ENCODE results near the gene ZNF362. TPM values are rescaled to one million over a fixed set of nuclear protein-coding genes. Genes with fewer than 3 reads are reported as not detected.
A peak's percentile ranks its signal among the peaks of the same experiment; 100 is the strongest.

Gene ZNF362
- total and polyA plus RNA-seq, 5 donors from 2014 or later = 12.2 to 21.7 (median 15.2) TPM

GRCh38 chr1:33349778-33350610, 93.7 kb downstream of the ZNF362 start:
- peaks cover 4% of the 10 kb centered on the region for H3K27me3 Mint-ChIP-seq
- no peaks in the 10 kb centered on the region for H3K9me3 Mint-ChIP-seq
- H3K4me1 ChIP-seq (ENCODE audit: control insufficient read depth, insufficient read depth, low read length, poor library complexity, severe bottlenecking) = peaks cover 39% of the 10 kb centered on the region
- peak overlapping the region; percentile 77 for H3K4me3 ChIP-seq (ENCODE audit: low read depth, low read length)
- H3K4me3 Mint-ChIP-seq = peak overlapping the region; percentile 89 to 96 (median 92)
- DNase-seq = peak; percentile 76 to 87 (median 76)
- peak; percentile 89 to 90 for ATAC-seq (ENCODE audit: low read depth in 2 of 2)
- no peaks in the 10 kb centered on the region for H3K27me3 ChIP-seq (ENCODE audit: control insufficient read depth, insufficient read depth, low read length)
- peaks cover 28 to 52% (median 39%) of the 10 kb centered on the region in 4 donors for H3K4me1 Mint-ChIP-seq
- peak overlapping the region; percentile 32 to 90 (median 87) for H3K27ac Mint-ChIP-seq
- peaks cover 9% of the 10 kb centered on the region for H3K36me3 Mint-ChIP-seq
- no peaks in the 10 kb centered on the region for H3K36me3 ChIP-seq (ENCODE audit: control insufficient read depth, insufficient read depth, low read length)
- H3K27ac ChIP-seq (ENCODE audit: insufficient read depth, low read length, poor library complexity, severe bottlenecking) = peak overlapping the region; percentile 67
- H3K9me3 ChIP-seq (ENCODE audit: control insufficient read depth in 2 of 2, low read length in 2 of 2) = no peaks in the 10 kb centered on the region

Other genes with a start within 250 kb of the ZNF362 start
- gene AK2, start 219.6 kb upstream of the ZNF362 start, total RNA-seq = 55.3 TPM
- 100 to 1,000 TPM; 111 to 122 (median 115) TPM for gene AK2, start 219.6 kb upstream of the ZNF362 start, polyA plus RNA-seq
- gene AZIN2, start 175.3 kb upstream of the ZNF362 start, total RNA-seq = 1.5 TPM
- gene AZIN2, start 175.3 kb upstream of the ZNF362 start, polyA plus RNA-seq = 1 to 10 TPM in 2 of 4 donors, under 1 TPM in 1, not detected in 1; 0.69 to 1.9 (median 1.2) TPM
- 29.1 TPM for gene TRIM62, start 74.4 kb upstream of the ZNF362 start, total RNA-seq
- gene TRIM62, start 74.4 kb upstream of the ZNF362 start, polyA plus RNA-seq = 1 to 10 TPM; 5.6 to 7.5 (median 6.2) TPM
- gene A3GALT2, start 64.6 kb downstream of the ZNF362 start, total RNA-seq = not detected
- gene A3GALT2, start 64.6 kb downstream of the ZNF362 start, polyA plus RNA-seq = not detected
- gene PHC2, start 174.6 kb downstream of the ZNF362 start, total RNA-seq = 34.8 TPM
- 10 to 100 TPM in 3 of 4 donors, 1 to 10 TPM in 1; 9.7 to 28.2 (median 16.7) TPM for gene PHC2, start 174.6 kb downstream of the ZNF362 start, polyA plus RNA-seq
- gene ZSCAN20, start 216.2 kb downstream of the ZNF362 start, total RNA-seq = 0.94 TPM
- gene ZSCAN20, start 216.2 kb downstream of the ZNF362 start, polyA plus RNA-seq = under 1 TPM in 2 of 4 donors, not detected in 2; 0.17 to 0.35 TPM

All from CD4-positive, CD25-positive, alpha-beta regulatory T cell (primary cell).